A549 (cell line): ENCODE data around the gene SARDH. TPM values are rescaled to one million over a fixed set of nuclear protein-coding genes. Genes with fewer than 3 reads are reported as not detected.

Source experiments
- ATAC-seq, 2 experiments: fragments of 200-7000 bp in 1 of 2; fragments of >200 bp in 1 of 2; cut with Nextera tagmentation in 1 of 2; cut with Tn5 transposase in 1 of 2; 3 replicates each; pipeline versions ENCODE4 v1.8.0 to v1.9.1; 2018 to 2020; ENCODE audit warnings: mild to moderate bottlenecking in 1 of 2, moderate library complexity in 1 of 2
- CTCF ChIA-PET: fragments of 300-600 bp; sonication (Branson Sonifier 250); formaldehyde crosslinking; extraction: SDS; loops from one replicate; lab custom pipeline; 2021; ENCODE audit warnings: antibody characterized with exemption, inconsistent platforms; lab: Yijun Ruan, JAX
- POLR2A ChIA-PET: fragments of 350-600 bp; formaldehyde crosslinking; extraction: SDS; loops from one replicate; lab custom pipeline; 2021; ENCODE audit warnings: antibody characterized with exemption, inconsistent platforms; lab: Yijun Ruan, JAX
- DNase-seq, 2 experiments: peaks; one replicate each; pipeline versions ENCODE4 v3.0.0 to v3.0.0-alpha.2; 2011 to 2016; ENCODE audit warnings: low read depth in 1 of 2, low spot score in 1 of 2
- FAIRE-seq: peaks from 2 replicates; lab custom pipeline; 2011; peaks lifted over from hg19 to GRCh38; lab: Jason Lieb, UNC
- H3K27ac ChIP-seq, 2 experiments: fragments of >200 bp; sonication (Bioruptor Twin); formaldehyde crosslinking; 3 replicates each; pipeline ENCODE4 v1.5.1; 2016 to 2017
- H3K4me1 ChIP-seq: fragments of >200 bp; sonication (Bioruptor Twin); formaldehyde crosslinking; 3 replicates; pipeline ENCODE4 v1.6.1; 2016
- H3K4me2 ChIP-seq: fragments of >200 bp; sonication (Bioruptor Twin); formaldehyde crosslinking; 3 replicates; pipeline ENCODE4 v1.6.1; 2016
- H3K4me3 ChIP-seq: fragments of >200 bp; sonication (Bioruptor Twin); formaldehyde crosslinking; 3 replicates; pipeline ENCODE4 v1.5.1; 2016
- H3K9me3 ChIP-seq: fragments of >200 bp; sonication (Bioruptor Twin); formaldehyde crosslinking; 3 replicates; pipeline ENCODE4 v1.6.1; 2016
- ATOH8 ChIP-seq: fragments of 250-450 bp; sonication (Bioruptor Pico); IDR thresholded peaks from 2 replicates; pipeline ENCODE4 v1.5.0; 2020; ENCODE audit warnings: low read depth, mild to moderate bottlenecking, moderate library complexity
- BHLHE40 ChIP-seq: IDR thresholded peaks from 2 replicates; pipeline ENCODE4 v1.6.1; 2012; ENCODE audit warnings: low read depth, low read length, inconsistent platforms
- CBX2 ChIP-seq: fragments of 200-600 bp; sonication (generic); IDR thresholded peaks from 2 replicates; pipeline ENCODE4 v1.6.1; 2016; ENCODE audit warnings: low read depth, mild to moderate bottlenecking, borderline replicate concordance
- CBX8 ChIP-seq: fragments of 200-600 bp; sonication (generic); IDR thresholded peaks from 2 replicates; pipeline ENCODE4 v1.6.1; 2016
- CEBPB ChIP-seq, 2 experiments: fragments of >200 bp in 1 of 2; sonication (Bioruptor Twin) in 1 of 2; formaldehyde crosslinking in 1 of 2; IDR thresholded peaks; 2 replicates each; pipeline ENCODE4 v1.6.1; 2012 to 2016
- CHD2 ChIP-seq: fragments of 150-350 bp; IDR thresholded peaks from 2 replicates; pipeline ENCODE4 v1.6.1; 2014; ENCODE audit warnings: low read length; ENCODE audit not compliant: partially characterized antibody
- CTCF ChIP-seq: fragments of >200 bp; sonication (Bioruptor Twin); formaldehyde crosslinking; IDR thresholded peaks from 3 replicates; pipeline ENCODE4 v1.5.1; 2016
- EHMT2 ChIP-seq: fragments of 200-600 bp; sonication (generic); IDR thresholded peaks from 2 replicates; pipeline ENCODE4 v1.6.1; 2016; ENCODE audit warnings: antibody characterized with exemption, low read depth, mild to moderate bottlenecking, moderate library complexity
- GATA3 ChIP-seq: IDR thresholded peaks from 2 replicates; pipeline ENCODE4 v1.6.1; 2012; ENCODE audit warnings: borderline replicate concordance
- HEYL ChIP-seq: fragments of 250-450 bp; sonication (Bioruptor Pico); IDR thresholded peaks from 2 replicates; pipeline ENCODE4 v1.8.0; 2021; ENCODE audit warnings: mild to moderate bottlenecking, moderate library complexity
- HOXA7 ChIP-seq: fragments of 250-450 bp; sonication (Bioruptor Pico); IDR thresholded peaks from 2 replicates; pipeline ENCODE4 v1.5.0; 2020; ENCODE audit warnings: mild to moderate bottlenecking, moderate library complexity
- HOXB13 ChIP-seq: fragments of 250-450 bp; sonication (Bioruptor Pico); IDR thresholded peaks from 2 replicates; pipeline ENCODE4 v1.5.0; 2020; ENCODE audit warnings: low read depth, mild to moderate bottlenecking, moderate library complexity
- HOXB5 ChIP-seq: fragments of 250-450 bp; sonication (Bioruptor Pico); IDR thresholded peaks from 2 replicates; pipeline ENCODE4 v1.5.0; 2020; ENCODE audit warnings: mild to moderate bottlenecking, moderate library complexity
- JUN ChIP-seq, 2 experiments: fragments of >200 bp; sonication (Bioruptor Twin); formaldehyde crosslinking; IDR thresholded peaks; 2 replicates in 1 of 2; 3 replicates in 1 of 2; pipeline ENCODE4 v1.6.1; 2016 to 2017
- KDM5A ChIP-seq: fragments of 200-600 bp; sonication (generic); IDR thresholded peaks from 2 replicates; pipeline ENCODE4 v1.6.1; 2016; ENCODE audit warnings: antibody characterized with exemption, mild to moderate bottlenecking
- MAX ChIP-seq: IDR thresholded peaks from 2 replicates; pipeline ENCODE4 v1.6.1; 2012
- NPAS2 ChIP-seq: fragments of 250-450 bp; sonication (Bioruptor Pico); IDR thresholded peaks from 2 replicates; pipeline ENCODE4 v1.8.0; 2022; ENCODE audit warnings: mild to moderate bottlenecking, moderate library complexity, borderline replicate concordance
- NR3C1 ChIP-seq: fragments of >200 bp; sonication (Bioruptor Twin); formaldehyde crosslinking; IDR thresholded peaks from 3 replicates; pipeline ENCODE4 v1.6.1; 2017
- PHF8 ChIP-seq: fragments of 200-600 bp; sonication (generic); IDR thresholded peaks from 2 replicates; pipeline ENCODE4 v1.6.1; 2016; ENCODE audit warnings: low read depth, mild to moderate bottlenecking, antibody characterized with exemption, moderate library complexity, borderline replicate concordance
- POLR2AphosphoS2 ChIP-seq: conservative IDR thresholded peaks from 2 replicates; pipeline ENCODE4 v1.6.1; 2012; ENCODE audit warnings: low read length, improper control_type of control experiment, inconsistent platforms
- RARB ChIP-seq: fragments of 250-450 bp; sonication (Bioruptor Pico); IDR thresholded peaks from 2 replicates; pipeline ENCODE4 v1.8.0; 2021; ENCODE audit warnings: mild to moderate bottlenecking, moderate library complexity
- SMC3 ChIP-seq: fragments of >200 bp; sonication (Bioruptor Twin); formaldehyde crosslinking; IDR thresholded peaks from 3 replicates; pipeline ENCODE4 v1.6.1; 2018; ENCODE audit warnings: inconsistent platforms
- SREBF2 ChIP-seq: fragments of 450-650 bp; IDR thresholded peaks from 2 replicates; pipeline ENCODE4 v1.6.1; 2014; ENCODE audit warnings: mild to moderate bottlenecking, moderate library complexity
- USF2 ChIP-seq: fragments of 450-650 bp; IDR thresholded peaks from 2 replicates; pipeline ENCODE4 v1.6.1; 2014; ENCODE audit warnings: antibody characterized with exemption
- ZSCAN20 ChIP-seq: fragments of 250-450 bp; sonication (Bioruptor Pico); IDR thresholded peaks from 2 replicates; pipeline ENCODE4 v1.8.0; 2022; ENCODE audit warnings: mild to moderate bottlenecking, moderate library complexity
- WGBS: methylation state at CpG from one replicate; pipeline ENCODE4 v1.1.6; 2017; ENCODE audit errors: missing lambda C conversion rate; 5-methylcytosine and 5-hydroxymethylcytosine counted together
- polyA plus RNA-seq, 4 experiments: library from polyadenylated mRNA; depleted of rRNA in 3 of 4; stranded (reverse); fragments of >200 nt; fragmentation: RNase III in 1 of 4; extraction: RNeasy Plus Mini Kit Qiagen cat#74134 plus additional on column Dnase treatment in 1 of 4; gene quantifications; 2 replicates in 3 of 4; 3 replicates in 1 of 4; pipeline ENCODE4 v1.2.3, GENCODE V29; 2011 to 2017

Gene SARDH
- polyA plus RNA-seq, 2 of the 4 experiments (the other 2 are of a cell fraction): 0.08 TPM; not detected in 1

- TF ChIP-seq CTCF (no peak), USF2 (no peak), MAX (no peak), KDM5A (no peak), SMC3 (no peak), HEYL (CRISPR knock-in tag) (no peak)
- TF ChIP-seq, all 56 proteins: peak for 0
These were observed 122.5 kb downstream of the SARDH start (continued) for GRCh38 chr9:133615606-133616188.

GRCh38 chr9:133615186-133615585, 123.0 kb downstream of the SARDH start:
- H3K4me1 ChIP-seq: no peaks in the 10 kb centered on the region
- no peak for TF ChIP-seq HOXB5 (CRISPR knock-in tag)
- no peak for TF ChIP-seq CBX2
- no peak for TF ChIP-seq HOXB13 (CRISPR knock-in tag)
- no peak for TF ChIP-seq HOXA7 (CRISPR knock-in tag)
- no peak for TF ChIP-seq PHF8
- no peak for TF ChIP-seq CHD2
- TF ChIP-seq JUN (IDR thresholded peaks at IDR 0.05): no peak
- no peak for TF ChIP-seq NPAS2 (CRISPR knock-in tag)
- TF ChIP-seq CBX8: no peak
- no peak for TF ChIP-seq GATA3
- no peak for TF ChIP-seq EHMT2
- TF ChIP-seq ATOH8 (CRISPR knock-in tag): no peak
- no peak for TF ChIP-seq POLR2AphosphoS2
- TF ChIP-seq BHLHE40: no peak
- no peak for TF ChIP-seq MAX
- TF ChIP-seq CEBPB (IDR thresholded peaks at IDR 0.05): no peak
- TF ChIP-seq SMC3: no peak
- TF ChIP-seq RARB (CRISPR knock-in tag): no peak
- TF ChIP-seq ZSCAN20: no peak
- no peak overlapping the region for H3K4me2 ChIP-seq
- no peak for FAIRE-seq
- no peak overlapping the region for H3K27ac ChIP-seq
- DNase-seq: no peak
- CTCF ChIA-PET: interaction anchor here (1.7 kb wide), 1 partner anchor 10 kb away, joined by 4 read pairs; no protein-coding TSS in a partner anchor
- 12% methylated on average over 9 of the region's 16 CpGs for WGBS
- H3K9me3 ChIP-seq: no peaks in the 10 kb centered on the region
- no peak overlapping the region for H3K4me3 ChIP-seq
- POLR2A ChIA-PET: no interaction called here
- ATAC-seq: no peak

GRCh38 chr9:133614678-133615077, 123.5 kb downstream of the SARDH start:
- no peak for DNase-seq
- Histone ChIP-seq H3K9me3 (no peaks in the 10 kb centered on the region), H3K27ac (no peak overlapping the region), H3K4me3 (no peak overlapping the region), H3K4me2 (no peak overlapping the region), H3K4me1 (no peaks in the 10 kb centered on the region)
- 27% methylated on average over 5 of the region's 5 CpGs for WGBS
- CTCF ChIA-PET: no interaction called here
- POLR2A ChIA-PET: no interaction called here
- ATAC-seq: no peak
- TF ChIP-seq CTCF: no peak
- no peak for TF ChIP-seq SREBF2
- TF ChIP-seq NPAS2 (CRISPR knock-in tag): no peak
- TF ChIP-seq CHD2: no peak
- TF ChIP-seq NR3C1: no peak
- TF ChIP-seq ZSCAN20: no peak
- FAIRE-seq: no peak
